HEK293 (cell line): ENCODE measurements around the gene RNASE4.

ENCODE experiments used
- KLF17 ChIP-seq: fragments of 450-650 bp; formaldehyde crosslinking; IDR thresholded peaks from 2 replicates; pipeline ENCODE4 v1.5.1; 2016; ENCODE audit warnings: missing biosample characterization, missing genetic modification characterization
- OSR2 ChIP-seq: fragments of 450-650 bp; formaldehyde crosslinking; IDR thresholded peaks from 2 replicates; pipeline ENCODE4 v1.5.1; 2016; ENCODE audit warnings: missing biosample characterization, missing genetic modification characterization
- PATZ1 ChIP-seq: fragments of 450-650 bp; formaldehyde crosslinking; IDR thresholded peaks from 2 replicates; pipeline ENCODE4 v1.5.1; 2016; ENCODE audit warnings: missing biosample characterization, missing genetic modification characterization
- RBAK ChIP-seq: fragments of 450-650 bp; formaldehyde crosslinking; IDR thresholded peaks from 2 replicates; pipeline ENCODE4 v1.5.1; 2016; ENCODE audit warnings: missing biosample characterization, missing genetic modification characterization
- SCRT1 ChIP-seq: fragments of 450-650 bp; formaldehyde crosslinking; IDR thresholded peaks from 2 replicates; pipeline ENCODE4 v1.5.1; 2016; ENCODE audit warnings: missing biosample characterization, missing genetic modification characterization, borderline replicate concordance
- SCRT2 ChIP-seq: fragments of 450-650 bp; formaldehyde crosslinking; IDR thresholded peaks from 2 replicates; pipeline ENCODE4 v1.5.1; 2016; ENCODE audit warnings: missing biosample characterization, missing genetic modification characterization
- TCF7L2 ChIP-seq: IDR thresholded peaks from 2 replicates; pipeline ENCODE4 v1.6.1; 2011; ENCODE audit warnings: low read depth, mild to moderate bottlenecking, inconsistent platforms, low read length, moderate library complexity, borderline replicate concordance
- ZBTB1 ChIP-seq: fragments of 450-650 bp; formaldehyde crosslinking; IDR thresholded peaks from 2 replicates; pipeline ENCODE4 v1.5.1; 2016; ENCODE audit warnings: missing biosample characterization, missing genetic modification characterization
- ZBTB17 ChIP-seq: fragments of 450-650 bp; formaldehyde crosslinking; IDR thresholded peaks from 2 replicates; pipeline ENCODE4 v1.5.1; 2016; ENCODE audit warnings: missing biosample characterization, missing genetic modification characterization
- ZBTB20 ChIP-seq: fragments of 450-650 bp; formaldehyde crosslinking; IDR thresholded peaks from 2 replicates; pipeline ENCODE4 v1.5.1; 2016; ENCODE audit warnings: missing biosample characterization, missing genetic modification characterization
- ZFHX2 ChIP-seq: fragments of 450-650 bp; formaldehyde crosslinking; conservative IDR thresholded peaks from 2 replicates; pipeline ENCODE4 v1.5.1; 2016; ENCODE audit warnings: missing biosample characterization, missing genetic modification characterization
- ZFP3 ChIP-seq: fragments of 450-650 bp; formaldehyde crosslinking; IDR thresholded peaks from 2 replicates; pipeline ENCODE4 v1.5.1; 2016; ENCODE audit warnings: low read depth, missing biosample characterization, missing genetic modification characterization
- ZIC2 ChIP-seq: fragments of 450-650 bp; formaldehyde crosslinking; IDR thresholded peaks from 2 replicates; pipeline ENCODE4 v1.5.1; 2016; ENCODE audit warnings: missing biosample characterization, missing genetic modification characterization
- ZNF121 ChIP-seq: fragments of 450-650 bp; formaldehyde crosslinking; IDR thresholded peaks from 2 replicates; pipeline ENCODE4 v1.5.1; 2016; ENCODE audit warnings: missing biosample characterization, missing genetic modification characterization
- ZNF23 ChIP-seq: fragments of 450-650 bp; formaldehyde crosslinking; IDR thresholded peaks from 2 replicates; pipeline ENCODE4 v1.5.1; 2016; ENCODE audit warnings: missing biosample characterization, missing genetic modification characterization, borderline replicate concordance
- ZNF239 ChIP-seq: fragments of 450-650 bp; formaldehyde crosslinking; IDR thresholded peaks from 2 replicates; pipeline ENCODE4 v1.5.1; 2016; ENCODE audit warnings: missing biosample characterization, missing genetic modification characterization
- ZNF26 ChIP-seq: fragments of 450-650 bp; formaldehyde crosslinking; IDR thresholded peaks from 2 replicates; pipeline ENCODE4 v1.5.1; 2016; ENCODE audit warnings: missing biosample characterization, missing genetic modification characterization
- ZNF324 ChIP-seq: fragments of 450-650 bp; formaldehyde crosslinking; IDR thresholded peaks from 2 replicates; pipeline ENCODE4 v1.5.1; 2016; ENCODE audit warnings: missing biosample characterization, missing genetic modification characterization
- ZNF394 ChIP-seq: fragments of 450-650 bp; formaldehyde crosslinking; IDR thresholded peaks from 2 replicates; pipeline ENCODE4 v1.5.1; 2016; ENCODE audit warnings: missing biosample characterization, missing genetic modification characterization, mild to moderate bottlenecking, moderate library complexity, borderline replicate concordance
- ZNF501 ChIP-seq: fragments of 450-650 bp; formaldehyde crosslinking; IDR thresholded peaks from 2 replicates; pipeline ENCODE4 v1.5.1; 2016; ENCODE audit warnings: missing biosample characterization, missing genetic modification characterization
- ZNF518A ChIP-seq: fragments of 450-650 bp; formaldehyde crosslinking; conservative IDR thresholded peaks from 2 replicates; pipeline ENCODE4 v1.5.1; 2016; ENCODE audit warnings: low read depth, missing biosample characterization, missing genetic modification characterization
- ZNF521 ChIP-seq: fragments of 450-650 bp; formaldehyde crosslinking; IDR thresholded peaks from 2 replicates; pipeline ENCODE4 v1.5.1; 2017; ENCODE audit warnings: missing biosample characterization, mild to moderate bottlenecking, missing genetic modification characterization
- ZNF560 ChIP-seq: fragments of 450-650 bp; formaldehyde crosslinking; IDR thresholded peaks from 2 replicates; pipeline ENCODE4 v1.5.1; 2017; ENCODE audit warnings: missing biosample characterization, missing genetic modification characterization, borderline replicate concordance
- ZNF596 ChIP-seq: fragments of 450-650 bp; IDR thresholded peaks from 2 replicates; pipeline ENCODE4 v1.5.0; 2018; ENCODE audit warnings: missing biosample characterization, mild to moderate bottlenecking, missing genetic modification characterization, moderate library complexity
- ZNF660 ChIP-seq: fragments of 450-650 bp; IDR thresholded peaks from 2 replicates; pipeline ENCODE4 v1.5.1; 2018; ENCODE audit warnings: missing biosample characterization, mild to moderate bottlenecking, missing genetic modification characterization
- ZNF664 ChIP-seq: fragments of 450-650 bp; formaldehyde crosslinking; IDR thresholded peaks from 2 replicates; pipeline ENCODE4 v1.5.1; 2016; ENCODE audit warnings: missing biosample characterization, missing genetic modification characterization
- ZNF704 ChIP-seq: fragments of 450-650 bp; formaldehyde crosslinking; IDR thresholded peaks from 2 replicates; pipeline ENCODE4 v1.5.1; 2016; ENCODE audit warnings: missing biosample characterization, missing genetic modification characterization
- ZNF768 ChIP-seq: fragments of 450-650 bp; formaldehyde crosslinking; IDR thresholded peaks from 2 replicates; pipeline ENCODE4 v1.5.1; 2018; ENCODE audit warnings: missing biosample characterization, mild to moderate bottlenecking, missing genetic modification characterization
- ZXDB ChIP-seq: fragments of 450-650 bp; formaldehyde crosslinking; IDR thresholded peaks from 2 replicates; pipeline ENCODE4 v1.5.1; 2016; ENCODE audit warnings: missing biosample characterization, missing genetic modification characterization

RNASE4 gene

GRCh38 chr14:20683891-20684661 is at the start of gene RNASE4 (continued):
- TF ChIP-seq ZBTB20 (tag by site-specific recombination) (peak; percentile 85), ZFHX2 (no peak), ZNF521 (tag by site-specific recombination) (no peak), ZNF26 (tag by site-specific recombination) (no peak), ZNF704 (tag by site-specific recombination) (no peak), ZNF394 (tag by site-specific recombination) (no peak; the same call in 1 of the 2 replicates), ZXDB (tag by site-specific recombination) (peak; percentile 99), ZNF23 (tag by site-specific recombination) (no peak), ZNF501 (tag by site-specific recombination) (peak; percentile 31; the same call in 1 of the 2 replicates), ZNF324 (peak; percentile 47), PATZ1 (tag by site-specific recombination) (peak; percentile 92), ZNF560 (no peak), KLF17 (peak; percentile 47), SCRT2 (tag by site-specific recombination) (no peak), SCRT1 (tag by site-specific recombination) (no peak), ZNF664 (tag by site-specific recombination) (peak; percentile 64), ZNF518A (no peak), ZNF660 (peak; percentile 70; the same call in 1 of the 2 replicates), ZNF596 (tag by site-specific recombination) (peak; percentile 43; the same call in 1 of the 2 replicates), ZNF121 (tag by site-specific recombination) (no peak), ZNF768 (no peak), TCF7L2 (0 out of 2 replicates have a peak, but pooled peaks have one; percentile 50), ZFP3 (no peak), ZNF239 (tag by site-specific recombination) (no peak), ZBTB17 (tag by site-specific recombination) (peak; percentile 61; the same call in 1 of the 2 replicates), RBAK (tag by site-specific recombination) (no peak), ZBTB1 (no peak), OSR2 (peak; percentile 83), ZIC2 (tag by site-specific recombination) (peak; percentile 75)
